ENCODE measurements around the gene ACTL6B. TPM values are rescaled to one million over a fixed set of nuclear protein-coding genes. Genes with fewer than 3 reads are reported as not detected.
A peak's percentile ranks its signal among the peaks of the same experiment; 100 is the strongest.

ACTL6B gene
- polyA plus RNA-seq, 2 of the 4 experiments (the other 2 are of a cell fraction): not detected

DNA sequence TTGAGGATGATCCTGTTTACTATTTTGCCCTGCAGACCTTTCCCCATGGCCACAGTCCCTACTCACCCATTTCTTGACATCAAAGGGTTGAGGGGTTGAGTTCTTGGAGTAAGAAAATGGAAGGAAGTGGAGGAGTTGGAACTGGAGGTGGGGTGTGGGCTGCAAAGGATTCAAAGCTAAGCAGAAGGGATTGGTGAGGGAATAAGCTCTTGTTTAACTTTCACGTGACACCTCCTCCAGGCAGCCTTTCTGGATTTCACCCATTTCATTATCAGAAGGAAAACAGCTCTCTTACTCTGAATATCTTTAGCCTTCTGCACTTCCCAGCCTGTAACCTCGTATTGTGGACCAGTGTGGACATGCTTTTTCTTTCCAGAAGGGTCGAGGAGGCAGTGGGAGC, 30.2 kb downstream of the ACTL6B start:
- Histone ChIP-seq H3K4me2 (peak overlapping the region; percentile 90), H3K4me1 (0 out of 3 replicates have a peak, but pooled peaks cover 4% of the 10 kb centered on the region), H3K4me3 (peak overlapping the region; percentile 37), H3K9me3 (no peaks in the 10 kb centered on the region), H3K27ac (peak overlapping the region; percentile 11 to 89; a peak in 4 of 6 replicates)
- ChIA-PET POLR2A (interaction anchor here (1.0 to 2.2 kb wide), 3 partner anchors 8 to 40 kb away, joined by 3 to 10 read pairs (median 3); partner anchors contain the start of genes FBXO24, LRCH4 and MOSPD3), CTCF (interaction anchor here (0.9 to 7.9 kb wide), 5 partner anchors 8 to 455 kb away, joined by 3 to 69 read pairs (median 3); partner anchors contain the start of gene MOSPD3)
- DNase-seq (ENCODE audit: low read depth in 1 of 2, low spot score in 1 of 2) (no peak), ATAC-seq (no peak), FAIRE-seq (no peak)
- 31% methylated on average over 3 of the region's 3 CpGs for WGBS (ENCODE audit: missing lambda C conversion rate)
- TF ChIP-seq CHD4 (IDR thresholded peaks at IDR 0.05; ENCODE audit: borderline replicate concordance): peak; percentile 67; the same call in 1 of the 2 replicates
- 0 out of 2 replicates have a peak, but pooled peaks have one; percentile 40 for TF ChIP-seq HDAC2 (IDR thresholded peaks at IDR 0.05)
- TF ChIP-seq, protein P1, sequence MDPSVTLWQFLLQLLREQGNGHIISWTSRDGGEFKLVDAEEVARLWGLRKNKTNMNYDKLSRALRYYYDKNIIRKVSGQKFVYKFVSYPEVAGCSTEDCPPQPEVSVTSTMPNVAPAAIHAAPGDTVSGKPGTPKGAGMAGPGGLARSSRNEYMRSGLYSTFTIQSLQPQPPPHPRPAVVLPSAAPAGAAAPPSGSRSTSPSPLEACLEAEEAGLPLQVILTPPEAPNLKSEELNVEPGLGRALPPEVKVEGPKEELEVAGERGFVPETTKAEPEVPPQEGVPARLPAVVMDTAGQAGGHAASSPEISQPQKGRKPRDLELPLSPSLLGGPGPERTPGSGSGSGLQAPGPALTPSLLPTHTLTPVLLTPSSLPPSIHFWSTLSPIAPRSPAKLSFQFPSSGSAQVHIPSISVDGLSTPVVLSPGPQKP (IDR thresholded peaks at IDR 0.05; ENCODE audit: low read depth, low read length): no peak
- TF ChIP-seq KDM1A (IDR thresholded peaks at IDR 0.05; ENCODE audit: low read depth): peak; percentile 85; the same call in 1 of the 2 replicates
- TF ChIP-seq ZNF302 (CRISPR knock-in tag; IDR thresholded peaks at IDR 0.05): no peak
- TF ChIP-seq, protein P2, sequence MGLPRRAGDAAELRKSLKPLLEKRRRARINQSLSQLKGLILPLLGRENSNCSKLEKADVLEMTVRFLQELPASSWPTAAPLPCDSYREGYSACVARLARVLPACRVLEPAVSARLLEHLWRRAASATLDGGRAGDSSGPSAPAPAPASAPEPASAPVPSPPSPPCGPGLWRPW (IDR thresholded peaks at IDR 0.05): no peak
- TF ChIP-seq NFE2L2 (conservative IDR thresholded peaks at IDR 0.05; ENCODE audit: low read length): no peak
- TF ChIP-seq ZFP36 (IDR thresholded peaks at IDR 0.05; ENCODE audit: borderline replicate concordance, partially characterized antibody): peak; percentile 99

DNA sequence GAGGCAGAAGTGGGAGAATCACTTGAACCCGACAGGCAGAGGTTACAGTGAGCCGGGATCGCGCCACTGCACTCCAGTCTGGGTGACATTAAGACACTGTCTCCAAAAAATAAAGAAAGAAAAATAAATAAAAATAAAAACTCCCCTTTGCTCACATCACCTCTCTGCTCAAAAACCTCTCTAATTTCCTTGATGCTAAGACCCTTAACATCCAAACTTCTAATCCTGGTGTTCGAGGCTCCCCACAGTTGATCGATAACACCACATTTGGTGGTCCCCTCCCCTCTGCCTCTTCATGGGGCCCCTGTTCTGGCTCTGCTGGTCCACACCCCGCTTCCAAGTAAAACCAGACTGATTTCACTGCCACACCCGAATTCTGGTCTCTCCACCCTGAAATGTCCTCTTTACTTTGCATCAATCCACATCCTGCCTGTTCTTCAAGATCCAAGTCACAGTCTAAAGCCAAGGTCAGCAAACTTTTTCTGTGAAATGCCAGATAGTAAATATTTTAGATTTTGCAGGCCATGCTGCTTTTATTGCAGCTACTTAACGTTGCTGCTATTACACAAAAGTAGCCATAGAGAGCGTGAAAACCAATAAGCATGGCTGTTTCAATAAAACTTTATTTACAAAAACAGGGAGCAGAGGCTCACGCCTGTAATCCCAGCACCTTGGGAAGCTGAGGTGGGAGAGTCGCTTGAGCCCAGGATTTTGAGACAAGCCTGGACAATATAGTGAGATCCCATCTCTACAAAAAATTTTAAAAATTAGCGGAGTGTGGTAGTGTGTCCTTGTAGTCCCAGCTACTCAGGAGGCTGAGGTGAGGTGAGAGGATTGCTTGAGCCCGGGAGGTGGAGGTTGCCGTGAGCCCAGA, 32.1 kb downstream of the ACTL6B start:
- ATAC-seq (no peak), DNase-seq (ENCODE audit: low read depth in 1 of 2, low spot score in 1 of 2) (no peak), FAIRE-seq (no peak)
- POLR2A ChIA-PET: no interaction called here
- TF ChIP-seq HOXB5 (CRISPR knock-in tag; IDR thresholded peaks at IDR 0.05) (no peak), PHF8 (IDR thresholded peaks at IDR 0.05; ENCODE audit: borderline replicate concordance, low read depth) (no peak), ZNF302 (CRISPR knock-in tag; IDR thresholded peaks at IDR 0.05) (no peak), FOSL2 (IDR thresholded peaks at IDR 0.05) (no peak), FOSL2 (CRISPR knock-in tag; IDR thresholded peaks at IDR 0.05) (no peak), RFX5 (IDR thresholded peaks at IDR 0.05) (no peak), TFCP2L1 (CRISPR knock-in tag; IDR thresholded peaks at IDR 0.05) (no peak), EP300 (IDR thresholded peaks at IDR 0.05) (no peak), FOSB (CRISPR knock-in tag; IDR thresholded peaks at IDR 0.05) (no peak), CHD4 (IDR thresholded peaks at IDR 0.05; ENCODE audit: borderline replicate concordance) (no peak), EHF (CRISPR knock-in tag; IDR thresholded peaks at IDR 0.05) (no peak), KDM1A (IDR thresholded peaks at IDR 0.05; ENCODE audit: low read depth) (no peak)
- Histone ChIP-seq H3K9me3 (no peaks in the 10 kb centered on the region), H3K27ac (no peak overlapping the region), H3K4me2 (no peak overlapping the region), H3K4me1 (0 out of 3 replicates have a peak, but pooled peaks cover 4% of the 10 kb centered on the region), H3K4me3 (no peak overlapping the region)
- CTCF ChIA-PET: interaction anchor here (0.6 to 7.9 kb wide), 6 partner anchors 9 to 143 kb away, joined by 3 to 69 read pairs (median 4); partner anchors contain the start of gene MOSPD3
- 80% methylated on average over 15 of the region's 15 CpGs for WGBS (ENCODE audit: missing lambda C conversion rate)

DNA sequence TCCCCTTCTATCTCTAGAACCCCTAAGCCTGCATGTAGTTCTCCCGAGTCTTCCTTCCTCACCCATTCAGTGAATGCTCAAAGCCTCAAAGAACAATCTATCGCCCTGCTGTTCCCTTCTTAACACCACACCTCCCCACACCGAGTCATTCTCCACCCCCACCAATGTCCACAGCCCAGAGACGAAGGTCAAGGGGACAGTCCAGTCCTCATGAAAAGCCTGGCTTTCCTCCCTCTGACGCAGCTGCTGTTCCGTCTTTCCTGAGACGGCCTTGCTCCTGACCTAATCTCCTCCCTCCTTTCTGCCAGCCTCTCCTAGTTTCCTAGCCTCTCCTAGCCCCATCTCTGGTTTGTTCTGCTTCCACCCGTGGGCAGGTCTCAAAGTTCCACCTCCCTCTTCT, 34.7 kb downstream of the ACTL6B start:
- Histone ChIP-seq H3K4me1 (0 out of 3 replicates have a peak, but pooled peaks cover 4% of the 10 kb centered on the region), H3K27ac (no peak overlapping the region), H3K4me2 (no peak overlapping the region), H3K9me3 (no peaks in the 10 kb centered on the region), H3K4me3 (no peak overlapping the region)
- POLR2A ChIA-PET: no interaction called here
- no peak for FAIRE-seq
- CTCF ChIA-PET: interaction anchor here (1.0 to 1.4 kb wide), 5 partner anchors 8 to 231 kb away, joined by 3 to 5 read pairs (median 3); partner anchors contain the start of genes POP7 and SLC12A9
- 62% methylated on average over 8 of the region's 8 CpGs for WGBS (ENCODE audit: missing lambda C conversion rate)
- DNase-seq (ENCODE audit: low read depth in 1 of 2, low spot score in 1 of 2): no peak
- TF ChIP-seq FOSB (CRISPR knock-in tag; IDR thresholded peaks at IDR 0.05): no peak
- TF ChIP-seq TFCP2L1 (CRISPR knock-in tag; IDR thresholded peaks at IDR 0.05): no peak
- TF ChIP-seq FOSL2 (IDR thresholded peaks at IDR 0.05): no peak
- no peak for TF ChIP-seq FOSL2 (CRISPR knock-in tag; IDR thresholded peaks at IDR 0.05)
- no peak for TF ChIP-seq JUN (IDR thresholded peaks at IDR 0.05)
- no peak for TF ChIP-seq JUNB (IDR thresholded peaks at IDR 0.05)
- TF ChIP-seq ESRRA (IDR thresholded peaks at IDR 0.05; ENCODE audit: borderline replicate concordance, low read length): no peak
- no peak for TF ChIP-seq TP53 (CRISPR knock-in tag; IDR thresholded peaks at IDR 0.05)
- no peak for TF ChIP-seq MAFK (IDR thresholded peaks at IDR 0.05; ENCODE audit: partially characterized antibody)
- no peak for TF ChIP-seq KDM1A (IDR thresholded peaks at IDR 0.05; ENCODE audit: low read depth)
- TF ChIP-seq RARB (CRISPR knock-in tag; IDR thresholded peaks at IDR 0.05): no peak
- TF ChIP-seq, protein P3, sequence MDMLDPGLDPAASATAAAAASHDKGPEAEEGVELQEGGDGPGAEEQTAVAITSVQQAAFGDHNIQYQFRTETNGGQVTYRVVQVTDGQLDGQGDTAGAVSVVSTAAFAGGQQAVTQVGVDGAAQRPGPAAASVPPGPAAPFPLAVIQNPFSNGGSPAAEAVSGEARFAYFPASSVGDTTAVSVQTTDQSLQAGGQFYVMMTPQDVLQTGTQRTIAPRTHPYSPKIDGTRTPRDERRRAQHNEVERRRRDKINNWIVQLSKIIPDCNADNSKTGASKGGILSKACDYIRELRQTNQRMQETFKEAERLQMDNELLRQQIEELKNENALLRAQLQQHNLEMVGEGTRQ (IDR thresholded peaks at IDR 0.05): no peak
- no peak for TF ChIP-seq PHF8 (IDR thresholded peaks at IDR 0.05; ENCODE audit: borderline replicate concordance, low read depth)
- TF ChIP-seq GATA3 (IDR thresholded peaks at IDR 0.05; ENCODE audit: borderline replicate concordance): no peak
- TF ChIP-seq, protein P4, sequence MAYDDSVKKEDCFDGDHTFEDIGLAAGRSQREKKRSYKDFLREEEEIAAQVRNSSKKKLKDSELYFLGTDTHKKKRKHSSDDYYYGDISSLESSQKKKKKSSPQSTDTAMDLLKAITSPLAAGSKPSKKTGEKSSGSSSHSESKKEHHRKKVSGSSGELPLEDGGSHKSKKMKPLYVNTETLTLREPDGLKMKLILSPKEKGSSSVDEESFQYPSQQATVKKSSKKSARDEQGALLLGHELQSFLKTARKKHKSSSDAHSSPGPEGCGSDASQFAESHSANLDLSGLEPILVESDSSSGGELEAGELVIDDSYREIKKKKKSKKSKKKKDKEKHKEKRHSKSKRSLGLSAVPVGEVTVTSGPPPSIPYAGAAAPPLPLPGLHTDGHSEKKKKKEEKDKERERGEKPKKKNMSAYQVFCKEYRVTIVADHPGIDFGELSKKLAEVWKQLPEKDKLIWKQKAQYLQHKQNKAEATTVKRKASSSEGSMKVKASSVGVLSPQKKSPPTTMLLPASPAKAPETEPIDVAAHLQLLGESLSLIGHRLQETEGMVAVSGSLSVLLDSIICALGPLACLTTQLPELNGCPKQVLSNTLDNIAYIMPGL (CRISPR knock-in tag; IDR thresholded peaks at IDR 0.05; ENCODE audit: borderline replicate concordance): no peak
- no peak for TF ChIP-seq NR3C1 (IDR thresholded peaks at IDR 0.05)
- TF ChIP-seq BHLHE40 (IDR thresholded peaks at IDR 0.05; ENCODE audit: low read depth, low read length): no peak
- no peak for TF ChIP-seq FOXS1 (CRISPR knock-in tag; IDR thresholded peaks at IDR 0.05)
- ATAC-seq: no peak
